Spleen (tissue), 11 donors: ENCODE measurements around the gene PCSK9. TPM values are rescaled to one million over a fixed set of nuclear protein-coding genes. Genes with fewer than 3 reads are reported as not detected.

Experiments used
- DNase-seq: peaks from one replicate; pipeline ENCODE4 v3.0.0-alpha.2; 2020
- H3K27ac ChIP-seq, 8 donors: fragments of 200-600 bp; sonication (generic) in 7 of 8; 1 replicate in 4 of 8; 2 replicates in 4 of 8; pipeline versions ENCODE4 v1.5.0 to v1.8.0; 2016 to 2021; ENCODE audit warnings: inconsistent platforms in 4 of 8, mild to moderate bottlenecking in 4 of 8, moderate library complexity in 1 of 8
- H3K27me3 ChIP-seq, 7 donors: fragments of 200-600 bp; sonication (generic) in 6 of 7; replicated peaks in 1 of 7; 1 replicate in 4 of 7; 2 replicates in 3 of 7; pipeline versions ENCODE4 v1.5.0 to v1.8.0; 2016 to 2021; ENCODE audit warnings: inconsistent platforms in 3 of 7, mild to moderate bottlenecking in 1 of 7
- H3K36me3 ChIP-seq, 6 donors: fragments of 200-600 bp; sonication (generic) in 5 of 6; 1 replicate in 4 of 6; 2 replicates in 2 of 6; pipeline versions ENCODE4 v1.5.0 to v1.8.0; 2016 to 2021; ENCODE audit warnings: inconsistent platforms in 2 of 6
- H3K4me1 ChIP-seq, 6 donors: fragments of 200-600 bp; sonication (generic) in 5 of 6; 1 replicate in 3 of 6; 2 replicates in 3 of 6; pipeline versions ENCODE4 v1.5.0 to v1.8.0; 2016 to 2021; ENCODE audit warnings: inconsistent platforms in 3 of 6
- H3K4me3 ChIP-seq, 8 donors: fragments of 200-600 bp; sonication (generic) in 7 of 8; 1 replicate in 4 of 8; 2 replicates in 4 of 8; pipeline versions ENCODE4 v1.5.0 to v1.8.0; 2016 to 2021; ENCODE audit warnings: inconsistent platforms in 4 of 8, mild to moderate bottlenecking in 4 of 8, moderate library complexity in 2 of 8
- H3K9me3 ChIP-seq, 8 donors: fragments of 200-600 bp; sonication (generic) in 7 of 8; 1 replicate in 4 of 8; 2 replicates in 4 of 8; pipeline versions ENCODE4 v1.5.0 to v1.8.0; 2016 to 2021; ENCODE audit warnings: inconsistent platforms in 4 of 8
- POLR2A ChIP-seq, 3 donors: fragments of 450-650 bp; IDR thresholded peaks; one replicate each; pipeline ENCODE4 v1.5.1; 2017; ENCODE audit warnings: antibody characterized with exemption in 3 of 3, mild to moderate bottlenecking in 1 of 3
- POLR2AphosphoS5 ChIP-seq, 3 donors: sonication (generic); formaldehyde crosslinking; IDR thresholded peaks; one replicate each; pipeline ENCODE4 v1.5.1; 2017; ENCODE audit warnings: antibody characterized with exemption in 3 of 3
- WGBS, 5 donors: extraction: QIAGEN DNeasy Blood & Tissue Kit in 3 of 5; methylation state at CpG; one replicate each; pipeline versions ENCODE4 v1.1.5 to v1.1.7; 2013 to 2018; 5-methylcytosine and 5-hydroxymethylcytosine counted together
- intact Hi-C: fragments of 100-400 bp; cut with DNase I; formaldehyde crosslinking; loops from one replicate; pipeline ENCODE4 v1.15.0; 2023; ENCODE audit warnings: low total_unique reads
- polyA plus RNA-seq, 3 donors: library from polyadenylated mRNA; stranded (reverse); fragments of 200-250 nt; gene quantifications; one replicate each; pipeline ENCODE4 v1.2.1, GENCODE V29; 2013
- total RNA-seq, 7 donors: library from RNA; depleted of rRNA in 3 of 7; stranded (reverse); fragments of >200 nt in 3 of 7; fragmentation: NEBNext Ultra II Directional in 4 of 7; extraction: Animal tissue kit (Norgen Biotek cat#: 25700) in 4 of 7; gene quantifications; one replicate each; pipeline versions ENCODE4 v1.1.0 to v1.2.1, GENCODE V29; 2016 to 2021
- TF ChIP-seq, protein P1 (sequence below), 11 experiments: fragments of 200-600 bp in 7 of 11; fragments of 450-650 bp in 4 of 11; sonication (generic) in 4 of 11; IDR thresholded peaks in 8 of 11; conservative IDR thresholded peaks in 3 of 11; 1 replicate in 7 of 11; 2 replicates in 4 of 11; pipeline versions ENCODE4 v1.4.0 to v1.8.0; 2016 to 2021; ENCODE audit warnings: antibody characterized with exemption in 11 of 11, inconsistent platforms in 4 of 11, mild to moderate bottlenecking in 1 of 11
- donor health status: healthy with polysubstance abuse.
- donor health status: DM: no; HTN: no; CAD: no; lungs with moderate emphysema.
- donor health status: DM: no; HTN: no; CAD: no.
- donor health status: Bipolar disorder and iron deficiency.
- donor health status: healthy.
- donor health status: DM: no; HTN: no; CAD: no.
- donor health status: DM: yes; HTN: yes; CAD: no.

PCSK9 gene
- total and polyA plus RNA-seq, 10 donors: 0.03 to 0.85 (median 0.18) TPM; not detected in 3

DNA sequence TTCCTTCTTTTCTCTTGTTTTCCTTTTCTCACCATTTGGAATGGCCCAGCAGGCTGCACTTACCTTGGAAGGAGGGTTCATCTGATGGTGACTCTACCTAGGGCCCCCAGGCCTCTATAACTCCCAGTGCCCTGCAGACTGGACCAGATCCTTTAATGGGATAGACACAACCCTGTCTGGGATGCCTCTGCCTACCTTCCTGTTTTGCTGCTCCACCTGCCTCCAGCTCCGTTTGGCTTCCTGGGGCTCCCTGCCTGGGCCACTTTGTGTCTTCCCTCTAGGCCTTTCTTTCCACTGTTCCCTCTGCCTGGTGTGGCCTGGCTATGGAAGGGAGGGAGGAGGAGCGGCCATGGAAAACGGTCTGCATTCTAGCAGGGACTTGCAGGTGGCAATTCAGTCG, 7.5 kb downstream of the PCSK9 start:
- Histone ChIP-seq H3K27ac (no peak overlapping the region), H3K4me3 (no peak overlapping the region), H3K4me1 (peaks cover 0 to 6% (median 0%) of the 10 kb centered on the region in 6 donors), H3K27me3 (peaks cover 0 to 6% (median 0%) of the 10 kb centered on the region in 7 donors), H3K36me3 (peaks cover 0 to 36% (median 0%) of the 10 kb centered on the region in 6 donors), H3K9me3 (no peaks in the 10 kb centered on the region)
- TF ChIP-seq, protein P1, sequence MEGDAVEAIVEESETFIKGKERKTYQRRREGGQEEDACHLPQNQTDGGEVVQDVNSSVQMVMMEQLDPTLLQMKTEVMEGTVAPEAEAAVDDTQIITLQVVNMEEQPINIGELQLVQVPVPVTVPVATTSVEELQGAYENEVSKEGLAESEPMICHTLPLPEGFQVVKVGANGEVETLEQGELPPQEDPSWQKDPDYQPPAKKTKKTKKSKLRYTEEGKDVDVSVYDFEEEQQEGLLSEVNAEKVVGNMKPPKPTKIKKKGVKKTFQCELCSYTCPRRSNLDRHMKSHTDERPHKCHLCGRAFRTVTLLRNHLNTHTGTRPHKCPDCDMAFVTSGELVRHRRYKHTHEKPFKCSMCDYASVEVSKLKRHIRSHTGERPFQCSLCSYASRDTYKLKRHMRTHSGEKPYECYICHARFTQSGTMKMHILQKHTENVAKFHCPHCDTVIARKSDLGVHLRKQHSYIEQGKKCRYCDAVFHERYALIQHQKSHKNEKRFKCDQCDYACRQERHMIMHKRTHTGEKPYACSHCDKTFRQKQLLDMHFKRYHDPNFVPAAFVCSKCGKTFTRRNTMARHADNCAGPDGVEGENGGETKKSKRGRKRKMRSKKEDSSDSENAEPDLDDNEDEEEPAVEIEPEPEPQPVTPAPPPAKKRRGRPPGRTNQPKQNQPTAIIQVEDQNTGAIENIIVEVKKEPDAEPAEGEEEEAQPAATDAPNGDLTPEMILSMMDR (IDR thresholded peaks at IDR 0.05 in 8 of 11, conservative IDR thresholded peaks at IDR 0.05 in 3 of 11): no peak
- TF ChIP-seq POLR2A (IDR thresholded peaks at IDR 0.05) (no peak), POLR2AphosphoS5 (IDR thresholded peaks at IDR 0.05) (no peak)
- no peak for DNase-seq
- intact Hi-C loops: no loop called here
- 78 to 93% (median 87%) methylated on average over 4 of the region's 4 CpGs for WGBS, 5 donors

DNA sequence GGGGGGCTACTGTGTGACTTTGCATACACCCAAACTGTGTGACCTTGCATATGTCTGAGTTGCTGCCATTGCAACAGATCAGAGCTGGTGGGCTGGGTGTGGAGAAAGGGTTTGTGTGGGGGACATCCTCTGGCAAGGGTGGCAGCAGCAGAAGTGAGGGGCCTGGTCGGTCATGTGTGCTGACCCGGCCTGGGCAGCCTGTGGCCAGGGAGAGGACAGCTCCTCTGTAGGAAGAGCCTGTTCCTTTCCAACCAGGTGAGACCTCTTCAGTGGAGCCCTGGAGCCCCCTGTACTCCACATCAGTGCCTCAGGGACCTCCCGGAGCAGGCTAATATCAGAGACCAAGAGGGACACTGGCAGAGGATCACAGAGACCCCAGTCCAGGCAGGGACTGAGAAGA, 8.3 kb downstream of the PCSK9 start:
- H3K4me3 ChIP-seq: no peak overlapping the region
- no peaks in the 10 kb centered on the region for H3K9me3 ChIP-seq
- H3K27ac ChIP-seq: no peak overlapping the region
- peaks cover 0 to 36% (median 0%) of the 10 kb centered on the region in 6 donors for H3K36me3 ChIP-seq
- intact Hi-C loops: no loop called here
- TF ChIP-seq, protein P1 (IDR thresholded peaks at IDR 0.05 in 8 of 11, conservative IDR thresholded peaks at IDR 0.05 in 3 of 11): no peak
- TF ChIP-seq POLR2A (IDR thresholded peaks at IDR 0.05): no peak
- TF ChIP-seq POLR2AphosphoS5 (IDR thresholded peaks at IDR 0.05): no peak
- no peak for DNase-seq
- WGBS, 5 donors: 87 to 100% (median 97%) methylated on average over 3 of the region's 3 CpGs
- H3K4me1 ChIP-seq: peaks cover 0 to 8% (median under 1%) of the 10 kb centered on the region in 6 donors
- no peaks in the 10 kb centered on the region for H3K27me3 ChIP-seq

DNA sequence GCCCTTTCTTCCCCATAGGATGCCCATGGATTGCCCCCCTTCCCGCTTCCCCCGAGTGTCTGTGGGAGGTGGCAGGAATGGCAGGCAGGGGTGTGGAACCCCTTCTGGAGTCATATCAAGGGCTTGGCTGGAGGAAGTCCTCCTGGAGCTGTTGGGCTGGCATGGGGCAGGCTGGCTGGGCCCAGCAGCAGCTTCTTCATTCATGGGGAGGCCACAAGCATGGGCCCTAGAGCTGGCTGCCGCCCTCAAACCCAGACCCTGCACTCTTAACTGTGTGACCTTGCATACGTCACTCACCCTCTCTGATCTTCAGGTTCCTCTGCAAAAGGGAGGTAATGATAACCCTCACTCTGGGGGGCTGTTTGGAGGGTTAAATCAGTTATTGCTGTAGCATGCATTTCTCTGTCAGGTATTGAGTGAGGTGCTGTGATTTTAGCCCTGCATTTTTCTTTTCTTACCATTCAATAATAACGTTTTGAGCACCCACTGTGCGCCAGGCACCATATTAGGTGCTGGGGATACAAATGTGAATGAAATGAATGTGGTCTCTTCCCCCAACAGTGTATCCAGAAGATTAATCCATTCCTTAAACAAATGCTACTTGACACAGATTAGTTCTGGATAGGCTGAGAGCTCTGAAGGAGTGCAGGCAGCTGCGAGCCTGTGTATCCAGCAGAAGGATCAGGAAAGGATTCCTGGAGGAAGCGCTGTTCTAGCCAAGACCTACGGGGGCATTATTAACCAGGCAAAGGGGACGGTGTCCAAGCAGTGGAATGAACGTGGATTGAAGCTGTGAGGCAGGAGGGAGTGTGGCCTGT, 9.3 kb downstream of the PCSK9 start:
- H3K27ac ChIP-seq: no peak overlapping the region
- H3K9me3 ChIP-seq: no peaks in the 10 kb centered on the region
- no peak for DNase-seq
- H3K36me3 ChIP-seq: peaks cover 0 to 36% (median 0%) of the 10 kb centered on the region in 6 donors
- peaks cover 0 to 17% (median 3%) of the 10 kb centered on the region in 6 donors for H3K4me1 ChIP-seq
- 87 to 92% (median 87%) methylated on average over 10 to 11 of the region's 11 CpGs for WGBS, 5 donors
- no peaks in the 10 kb centered on the region for H3K27me3 ChIP-seq
- intact Hi-C loops: no loop called here
- H3K4me3 ChIP-seq: no peak overlapping the region
- TF ChIP-seq POLR2AphosphoS5 (IDR thresholded peaks at IDR 0.05): no peak

DNA sequence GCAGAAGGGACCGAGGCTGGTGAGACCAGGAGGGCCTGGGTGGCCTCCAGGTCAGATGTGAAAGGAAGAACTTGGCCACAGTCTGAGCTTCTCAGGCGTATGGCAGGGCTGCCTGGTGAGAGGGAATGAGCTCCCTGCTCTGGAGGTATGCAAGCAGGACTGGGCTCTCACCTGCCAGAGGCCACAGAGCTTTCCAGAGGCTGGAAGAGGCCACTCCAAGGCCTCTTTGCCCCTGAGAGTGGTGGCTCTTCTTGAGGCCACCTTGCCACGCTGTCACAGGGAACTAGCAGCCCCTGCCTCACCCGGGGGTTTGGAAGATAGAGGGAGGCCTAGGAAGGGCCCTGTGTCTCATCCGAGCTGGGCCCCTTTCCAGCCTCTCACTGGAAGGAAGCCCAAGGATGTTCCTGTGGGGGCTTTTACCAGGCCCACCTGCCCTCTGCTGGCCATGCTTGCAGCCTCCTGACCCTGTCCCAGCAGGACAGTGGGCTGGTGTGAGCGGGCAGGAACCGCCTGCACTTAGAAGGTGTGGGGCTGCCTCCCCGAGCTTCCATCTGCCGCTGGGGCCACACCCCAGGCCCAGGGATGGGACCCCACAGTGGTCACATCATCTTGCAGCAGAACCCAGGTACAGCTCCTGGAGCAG, 10.0 kb downstream of the PCSK9 start:
- intact Hi-C loops: no loop called here
- DNase-seq: no peak
- no peak overlapping the region for H3K27ac ChIP-seq
- H3K4me3 ChIP-seq: no peak overlapping the region
- no peaks in the 10 kb centered on the region for H3K9me3 ChIP-seq
- WGBS, 5 donors: 53 to 85% (median 77%) methylated on average over 4 to 9 of the region's 9 CpGs
- peaks cover 0 to 20% (median 3%) of the 10 kb centered on the region in 6 donors for H3K4me1 ChIP-seq
- TF ChIP-seq POLR2A (IDR thresholded peaks at IDR 0.05): no peak
- no peak for TF ChIP-seq POLR2AphosphoS5 (IDR thresholded peaks at IDR 0.05)
- TF ChIP-seq, protein P1 (IDR thresholded peaks at IDR 0.05 in 8 of 11, conservative IDR thresholded peaks at IDR 0.05 in 3 of 11): no peak
- H3K36me3 ChIP-seq: peaks cover 0 to 32% (median 0%) of the 10 kb centered on the region in 6 donors
- H3K27me3 ChIP-seq: no peaks in the 10 kb centered on the region
